Lower leg skin (tissue), 3 donors: Measurements from ENCODE around the gene KRAS.

Source experiments
- POLR2A ChIP-seq, 2 donors: fragments of 450-650 bp; IDR thresholded peaks; one replicate each; pipeline ENCODE4 v1.6.1; 2016 to 2017; ENCODE audit warnings: antibody characterized with exemption in 2 of 2, mild to moderate bottlenecking in 1 of 2, moderate library complexity in 1 of 2
- TF ChIP-seq, protein P1 (sequence below), 3 donors: fragments of 450-650 bp; IDR thresholded peaks; one replicate each; pipeline ENCODE4 v1.5.1; 2016; ENCODE audit warnings: antibody characterized with exemption in 3 of 3, mild to moderate bottlenecking in 3 of 3, moderate library complexity in 2 of 3

DNA sequence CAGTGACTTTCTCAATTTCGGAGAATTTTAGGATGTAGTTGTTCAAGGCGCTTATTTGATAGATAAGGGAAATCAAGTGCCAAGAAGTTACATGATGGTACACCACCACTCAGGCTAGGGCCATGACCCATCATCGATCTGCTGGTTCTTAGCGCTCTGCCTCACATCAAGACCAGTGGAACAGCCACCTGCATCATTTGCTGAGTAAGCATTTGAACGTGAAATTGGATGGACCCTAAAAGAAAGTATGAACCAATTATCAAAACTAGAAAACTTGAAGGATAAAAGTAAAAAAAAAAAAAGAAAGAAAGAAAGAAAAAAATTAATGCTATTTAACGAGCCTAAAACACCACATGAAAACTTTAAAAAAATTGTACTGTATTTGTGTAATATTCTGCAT is 27.5 kb upstream of the KRAS start:
- TF ChIP-seq, protein P1, sequence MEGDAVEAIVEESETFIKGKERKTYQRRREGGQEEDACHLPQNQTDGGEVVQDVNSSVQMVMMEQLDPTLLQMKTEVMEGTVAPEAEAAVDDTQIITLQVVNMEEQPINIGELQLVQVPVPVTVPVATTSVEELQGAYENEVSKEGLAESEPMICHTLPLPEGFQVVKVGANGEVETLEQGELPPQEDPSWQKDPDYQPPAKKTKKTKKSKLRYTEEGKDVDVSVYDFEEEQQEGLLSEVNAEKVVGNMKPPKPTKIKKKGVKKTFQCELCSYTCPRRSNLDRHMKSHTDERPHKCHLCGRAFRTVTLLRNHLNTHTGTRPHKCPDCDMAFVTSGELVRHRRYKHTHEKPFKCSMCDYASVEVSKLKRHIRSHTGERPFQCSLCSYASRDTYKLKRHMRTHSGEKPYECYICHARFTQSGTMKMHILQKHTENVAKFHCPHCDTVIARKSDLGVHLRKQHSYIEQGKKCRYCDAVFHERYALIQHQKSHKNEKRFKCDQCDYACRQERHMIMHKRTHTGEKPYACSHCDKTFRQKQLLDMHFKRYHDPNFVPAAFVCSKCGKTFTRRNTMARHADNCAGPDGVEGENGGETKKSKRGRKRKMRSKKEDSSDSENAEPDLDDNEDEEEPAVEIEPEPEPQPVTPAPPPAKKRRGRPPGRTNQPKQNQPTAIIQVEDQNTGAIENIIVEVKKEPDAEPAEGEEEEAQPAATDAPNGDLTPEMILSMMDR (IDR thresholded peaks at IDR 0.05): no peak
- TF ChIP-seq POLR2A (IDR thresholded peaks at IDR 0.05): no peak
